Neutrophil (primary cell): ENCODE results near the gene FAP.

ENCODE experiments used
- H3K27ac ChIP-seq: fragments of 200-600 bp; sonication (generic); 2 replicates; pipeline ENCODE4 v1.5.1; 2016; ENCODE audit warnings: mild to moderate bottlenecking, moderate library complexity
- H3K27me3 ChIP-seq: fragments of 200-600 bp; sonication (generic); 2 replicates; pipeline ENCODE4 v1.6.0; 2016; ENCODE audit warnings: mild to moderate bottlenecking
- H3K36me3 ChIP-seq: fragments of 200-600 bp; sonication (generic); 2 replicates; pipeline ENCODE4 v1.5.1; 2017
- H3K4me1 ChIP-seq, 2 experiments: fragments of 200-600 bp in 1 of 2; sonication (generic) in 1 of 2; 1 replicate in 1 of 2; 2 replicates in 1 of 2; pipeline versions ENCODE4 v1.5.1 to v1.6.1; 2013 to 2016; ENCODE audit warnings: low read depth in 1 of 2, low read length in 1 of 2, mild to moderate bottlenecking in 1 of 2, moderate library complexity in 1 of 2; ENCODE audit not compliant: control insufficient read depth in 1 of 2, insufficient read depth in 1 of 2
- H3K4me3 ChIP-seq, 2 experiments: fragments of 200-600 bp in 1 of 2; sonication (generic) in 1 of 2; 1 replicate in 1 of 2; 2 replicates in 1 of 2; pipeline ENCODE4 v1.5.1; 2013 to 2016; ENCODE audit warnings: low read depth in 1 of 2, low read length in 1 of 2, mild to moderate bottlenecking in 1 of 2, moderate library complexity in 1 of 2
- H3K9me3 ChIP-seq: fragments of 200-600 bp; sonication (generic); 2 replicates; pipeline ENCODE4 v1.5.1; 2016
- CTCF ChIP-seq: fragments of 200-600 bp; sonication (generic); IDR thresholded peaks from 2 replicates; pipeline ENCODE4 v1.5.1; 2016; ENCODE audit warnings: antibody characterized with exemption

The FAP gene

GRCh38 chr2:162253435-162253834 is 10.2 kb upstream of the FAP start:
- Histone ChIP-seq H3K36me3 (no peaks in the 10 kb centered on the region), H3K27ac (no peak overlapping the region), H3K9me3 (no peaks in the 10 kb centered on the region), H3K4me3 (no peak overlapping the region), H3K27me3 (no peaks in the 10 kb centered on the region), H3K4me1 (peaks cover 0 to 13% of the 10 kb centered on the region in 2 experiments)
- no peak for TF ChIP-seq CTCF

- no peak overlapping the region for H3K27ac ChIP-seq
- H3K4me3 ChIP-seq = no peak overlapping the region
- H3K27me3 ChIP-seq = no peaks in the 10 kb centered on the region
- no peaks in the 10 kb centered on the region for H3K9me3 ChIP-seq
- H3K36me3 ChIP-seq = no peaks in the 10 kb centered on the region
- no peak for TF ChIP-seq CTCF
- peaks cover 0 to 8% of the 10 kb centered on the region in 2 experiments for H3K4me1 ChIP-seq
Measured at GRCh38 chr2:162252153-162252552, 8.9 kb upstream of the FAP start.

- H3K9me3 ChIP-seq = no peaks in the 10 kb centered on the region
- no peaks in the 10 kb centered on the region for H3K27me3 ChIP-seq
- no peaks in the 10 kb centered on the region for H3K4me1 ChIP-seq
- H3K27ac ChIP-seq = no peak overlapping the region
- H3K4me3 ChIP-seq = no peak overlapping the region
- TF ChIP-seq CTCF = no peak
- no peaks in the 10 kb centered on the region for H3K36me3 ChIP-seq
Measured at GRCh38 chr2:162245781-162246180, 2.5 kb upstream of the FAP start.

GRCh38 chr2:162245061-162245460 is 1.8 kb upstream of the FAP start:
- no peak overlapping the region for H3K4me3 ChIP-seq

GRCh38 chr2:162244541-162245031 is 1.3 kb upstream of the FAP start:
- Histone ChIP-seq H3K9me3 (no peaks in the 10 kb centered on the region), H3K4me1 (no peaks in the 10 kb centered on the region), H3K4me3 (no peak overlapping the region), H3K36me3 (no peaks in the 10 kb centered on the region), H3K27me3 (no peaks in the 10 kb centered on the region), H3K27ac (no peak overlapping the region)
- TF ChIP-seq CTCF = no peak

More at GRCh38 chr2:162245061-162245460, 1.8 kb upstream of the FAP start:
- Histone ChIP-seq H3K27me3 (no peaks in the 10 kb centered on the region), H3K4me1 (no peaks in the 10 kb centered on the region), H3K9me3 (no peaks in the 10 kb centered on the region), H3K27ac (no peak overlapping the region), H3K36me3 (no peaks in the 10 kb centered on the region)
- TF ChIP-seq CTCF = no peak

GRCh38 chr2:162243715-162244114 is 470 bp upstream of the FAP start:
- no peaks in the 10 kb centered on the region for H3K27me3 ChIP-seq
- no peak for TF ChIP-seq CTCF
- no peak overlapping the region for H3K27ac ChIP-seq

More at GRCh38 chr2:162243715-162244114, 470 bp upstream of the FAP start:
- H3K36me3 ChIP-seq = no peaks in the 10 kb centered on the region
- H3K4me3 ChIP-seq = no peak overlapping the region
- H3K9me3 ChIP-seq = no peaks in the 10 kb centered on the region
- no peaks in the 10 kb centered on the region for H3K4me1 ChIP-seq
